ENCODE results near the gene TNPO3.

DNA sequence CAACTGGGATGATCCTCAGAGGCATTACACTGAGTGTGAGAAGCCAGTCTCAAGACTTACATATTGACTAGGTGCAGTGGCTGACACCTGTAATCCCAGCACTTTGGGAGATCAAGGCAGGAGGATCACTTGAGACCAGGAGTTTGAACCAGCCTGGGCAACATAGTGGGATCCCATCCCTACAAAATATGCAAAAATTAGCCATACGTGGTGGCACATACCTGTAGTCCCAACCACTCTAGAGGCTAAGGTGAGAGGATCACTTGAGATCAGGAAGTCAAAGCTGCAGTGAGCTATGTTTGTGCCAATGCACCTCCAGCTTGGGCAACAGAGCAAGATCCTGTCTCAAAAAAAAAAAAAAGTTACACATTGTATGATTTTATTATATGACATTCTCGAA is 23.5 kb upstream of the TNPO3 start:
- TF ChIP-seq, protein P1, sequence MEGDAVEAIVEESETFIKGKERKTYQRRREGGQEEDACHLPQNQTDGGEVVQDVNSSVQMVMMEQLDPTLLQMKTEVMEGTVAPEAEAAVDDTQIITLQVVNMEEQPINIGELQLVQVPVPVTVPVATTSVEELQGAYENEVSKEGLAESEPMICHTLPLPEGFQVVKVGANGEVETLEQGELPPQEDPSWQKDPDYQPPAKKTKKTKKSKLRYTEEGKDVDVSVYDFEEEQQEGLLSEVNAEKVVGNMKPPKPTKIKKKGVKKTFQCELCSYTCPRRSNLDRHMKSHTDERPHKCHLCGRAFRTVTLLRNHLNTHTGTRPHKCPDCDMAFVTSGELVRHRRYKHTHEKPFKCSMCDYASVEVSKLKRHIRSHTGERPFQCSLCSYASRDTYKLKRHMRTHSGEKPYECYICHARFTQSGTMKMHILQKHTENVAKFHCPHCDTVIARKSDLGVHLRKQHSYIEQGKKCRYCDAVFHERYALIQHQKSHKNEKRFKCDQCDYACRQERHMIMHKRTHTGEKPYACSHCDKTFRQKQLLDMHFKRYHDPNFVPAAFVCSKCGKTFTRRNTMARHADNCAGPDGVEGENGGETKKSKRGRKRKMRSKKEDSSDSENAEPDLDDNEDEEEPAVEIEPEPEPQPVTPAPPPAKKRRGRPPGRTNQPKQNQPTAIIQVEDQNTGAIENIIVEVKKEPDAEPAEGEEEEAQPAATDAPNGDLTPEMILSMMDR (IDR thresholded peaks at IDR 0.05): no peak
- TF ChIP-seq POLR2AphosphoS5 (IDR thresholded peaks at IDR 0.05) (no peak), POLR2A (IDR thresholded peaks at IDR 0.05) (no peak), EP300 (IDR thresholded peaks at IDR 0.05; ENCODE audit: low read depth) (no peak)
